Mesenchymal stem cell (in vitro differentiated cells and primary cell): ENCODE data around the gene CBY2.

ENCODE experiments used
- DNase-seq: peaks from one replicate; pipeline ENCODE4 v3.0.0-alpha.2; 2013
- H2AFZ ChIP-seq: one replicate; pipeline ENCODE4 v1.6.1; 2013; ENCODE audit warnings: low read depth, mild to moderate bottlenecking, control low read depth, inconsistent platforms, low read length, moderate library complexity
- H2AK5ac ChIP-seq: 2 replicates; pipeline ENCODE4 v1.6.1; 2013; ENCODE audit warnings: low read length, moderate library complexity, mild to moderate bottlenecking, inconsistent platforms; ENCODE audit not compliant: severe bottlenecking
- H2BK120ac ChIP-seq: one replicate; pipeline ENCODE4 v1.6.1; 2013; ENCODE audit warnings: low read depth, mild to moderate bottlenecking, inconsistent platforms, low read length, moderate library complexity
- H2BK12ac ChIP-seq, 2 experiments: one replicate each; pipeline ENCODE4 v1.6.1; 2013; ENCODE audit warnings: inconsistent platforms in 2 of 2, low read length in 2 of 2, mild to moderate bottlenecking in 2 of 2, moderate library complexity in 2 of 2, control low read depth in 1 of 2
- H2BK15ac ChIP-seq: one replicate; pipeline ENCODE4 v1.6.1; 2013; ENCODE audit warnings: mild to moderate bottlenecking, low read depth, inconsistent platforms; ENCODE audit not compliant: poor library complexity, severe bottlenecking
- H2BK5ac ChIP-seq: 2 replicates; pipeline ENCODE4 v1.6.1; 2013; ENCODE audit warnings: low read depth, mild to moderate bottlenecking, low read length, control low read depth, inconsistent platforms; ENCODE audit not compliant: poor library complexity, severe bottlenecking
- H3K14ac ChIP-seq, 2 experiments: one replicate each; pipeline ENCODE4 v1.6.1; 2013; ENCODE audit warnings: inconsistent platforms in 2 of 2, low read length in 2 of 2, control low read depth in 1 of 2, mild to moderate bottlenecking in 1 of 2, moderate library complexity in 1 of 2
- H3K18ac ChIP-seq, 2 experiments: one replicate each; pipeline ENCODE4 v1.6.1; 2013; ENCODE audit warnings: inconsistent platforms in 2 of 2, low read length in 2 of 2, control low read depth in 1 of 2, low read depth in 1 of 2, mild to moderate bottlenecking in 1 of 2
- H3K23ac ChIP-seq, 2 experiments: one replicate each; pipeline ENCODE4 v1.6.1; 2013; ENCODE audit warnings: inconsistent platforms in 2 of 2, low read length in 2 of 2, mild to moderate bottlenecking in 2 of 2, moderate library complexity in 2 of 2, control low read depth in 1 of 2
- H3K27ac ChIP-seq: 2 replicates; pipeline ENCODE4 v1.5.1; 2013; ENCODE audit warnings: mild to moderate bottlenecking, moderate library complexity, low read length, control low read depth, inconsistent platforms; ENCODE audit not compliant: poor library complexity, severe bottlenecking
- H3K27me3 ChIP-seq, 2 experiments: 2 replicates each; pipeline versions ENCODE4 v1.6.1 to v1.7.0; 2013; ENCODE audit warnings: low read length in 2 of 2, mild to moderate bottlenecking in 2 of 2, moderate library complexity in 2 of 2, control low read depth in 1 of 2, inconsistent platforms in 1 of 2; ENCODE audit not compliant: control insufficient read depth in 1 of 2, insufficient read depth in 1 of 2
- H3K36me3 ChIP-seq, 2 experiments: 2 replicates each; pipeline versions ENCODE4 v1.6.1 to v1.7.0; 2013; ENCODE audit warnings: low read length in 2 of 2, control low read depth in 1 of 2, inconsistent platforms in 1 of 2, low read depth in 1 of 2, mild to moderate bottlenecking in 1 of 2; ENCODE audit not compliant: insufficient read depth in 2 of 2, control insufficient read depth in 1 of 2
- H3K4ac ChIP-seq, 2 experiments: one replicate each; pipeline ENCODE4 v1.6.1; 2013; ENCODE audit warnings: inconsistent platforms in 2 of 2, low read length in 2 of 2, mild to moderate bottlenecking in 2 of 2, moderate library complexity in 2 of 2, control low read depth in 1 of 2, low read depth in 1 of 2
- H3K4me1 ChIP-seq: 2 replicates; pipeline ENCODE4 v1.6.1; 2013; ENCODE audit warnings: low read depth, low read length, control low read depth; ENCODE audit not compliant: control insufficient read depth, insufficient read depth
- H3K4me2 ChIP-seq: 2 replicates; pipeline ENCODE4 v1.6.1; 2013; ENCODE audit warnings: low read length, mild to moderate bottlenecking, inconsistent platforms; ENCODE audit not compliant: poor library complexity, severe bottlenecking
- H3K4me3 ChIP-seq, 2 experiments: 2 replicates each; pipeline versions ENCODE4 v1.5.1 to v1.7.0; 2013; ENCODE audit warnings: low read length in 2 of 2, mild to moderate bottlenecking in 2 of 2, control low read depth in 1 of 2, low read depth in 1 of 2; ENCODE audit not compliant: insufficient read depth in 1 of 2
- H3K79me1 ChIP-seq: replicated peaks from 2 replicates; pipeline ENCODE4 v1.6.1; 2013; ENCODE audit warnings: mild to moderate bottlenecking, control low read depth, low read length, inconsistent platforms; ENCODE audit not compliant: poor library complexity, severe bottlenecking
- H3K9ac ChIP-seq: 2 replicates; pipeline ENCODE4 v1.7.0; 2013; ENCODE audit warnings: mild to moderate bottlenecking, low read length, moderate library complexity
- H3K9me3 ChIP-seq: 2 replicates; pipeline ENCODE4 v1.7.0; 2013; ENCODE audit warnings: mild to moderate bottlenecking, low read length; ENCODE audit not compliant: control insufficient read depth
- H4K8ac ChIP-seq: one replicate; pipeline ENCODE4 v1.6.1; 2013; ENCODE audit warnings: inconsistent platforms, mild to moderate bottlenecking, low read length, moderate library complexity
- H4K91ac ChIP-seq: one replicate; pipeline ENCODE4 v1.6.1; 2013; ENCODE audit warnings: mild to moderate bottlenecking, low read length, inconsistent platforms
- WGBS: methylation state at CpG from one replicate; pipeline ENCODE4 v1.1.7; 2013; ENCODE audit warnings: mixed read lengths; 5-methylcytosine and 5-hydroxymethylcytosine counted together

The CBY2 gene

GRCh38 chr13:45723798-45724197 is 21.7 kb downstream of the CBY2 start:
- Histone ChIP-seq H2BK120ac (no peak overlapping the region), H4K91ac (no peak overlapping the region), H3K14ac (no peak overlapping the region), H3K79me1 (no peaks in the 10 kb centered on the region), H2BK12ac (no peak overlapping the region), H3K4me3 (no peak overlapping the region), H3K23ac (no peak overlapping the region), H3K27ac (no peak overlapping the region), H3K18ac (no peak overlapping the region), H3K9ac (no peak overlapping the region), H3K9me3 (no peaks in the 10 kb centered on the region), H2BK5ac (no peak overlapping the region), H3K4me2 (no peak overlapping the region), H3K4me1 (no peaks in the 10 kb centered on the region), H2AK5ac (no peak overlapping the region), H3K27me3 (peaks cover 8 to 67% of the 10 kb centered on the region in 2 experiments), H4K8ac (no peak overlapping the region), H2AFZ (no peak overlapping the region), H3K36me3 (no peaks in the 10 kb centered on the region), H3K4ac (no peak overlapping the region), H2BK15ac (no peak overlapping the region)
- WGBS = no CpG with 5 or more reads among the region's 2 CpGs
- DNase-seq = no peak

GRCh38 chr13:45728759-45729158 is 26.6 kb downstream of the CBY2 start:
- no peak for DNase-seq
- no peaks in the 10 kb centered on the region for H3K4me1 ChIP-seq
- H2AFZ ChIP-seq = no peak overlapping the region
- no peak overlapping the region for H3K27ac ChIP-seq
- no peak overlapping the region for H4K91ac ChIP-seq
- H3K36me3 ChIP-seq = no peaks in the 10 kb centered on the region
- no peak overlapping the region for H2BK12ac ChIP-seq
- no peak overlapping the region for H3K23ac ChIP-seq
- H3K27me3 ChIP-seq = peaks cover 26 to 80% of the 10 kb centered on the region in 2 experiments
- no peak overlapping the region for H3K9ac ChIP-seq
- no peaks in the 10 kb centered on the region for H3K9me3 ChIP-seq
- no peak overlapping the region for H2BK120ac ChIP-seq
- H4K8ac ChIP-seq = no peak overlapping the region
- no peak overlapping the region for H3K4ac ChIP-seq
- no peak overlapping the region for H2AK5ac ChIP-seq
- WGBS = 62% methylated on average over 6 of the region's 6 CpGs
- H3K4me3 ChIP-seq = no peak overlapping the region
- no peak overlapping the region for H3K4me2 ChIP-seq
- no peak overlapping the region for H3K14ac ChIP-seq
- no peak overlapping the region for H2BK15ac ChIP-seq
- H2BK5ac ChIP-seq = no peak overlapping the region
- no peaks in the 10 kb centered on the region for H3K79me1 ChIP-seq
- H3K18ac ChIP-seq = no peak overlapping the region

GRCh38 chr13:45731455-45731854 is 29.3 kb downstream of the CBY2 start:
- Histone ChIP-seq H3K4me2 (no peak overlapping the region), H3K9me3 (no peaks in the 10 kb centered on the region), H3K18ac (no peak overlapping the region), H4K91ac (no peak overlapping the region), H3K4me1 (no peaks in the 10 kb centered on the region), H2BK120ac (no peak overlapping the region), H2BK15ac (no peak overlapping the region), H2BK5ac (no peak overlapping the region), H3K27ac (no peak overlapping the region), H3K4me3 (no peak overlapping the region), H4K8ac (no peak overlapping the region), H3K9ac (no peak overlapping the region), H3K27me3 (peaks cover 31 to 72% of the 10 kb centered on the region in 2 experiments), H2BK12ac (no peak overlapping the region), H2AK5ac (no peak overlapping the region), H3K79me1 (no peaks in the 10 kb centered on the region), H3K36me3 (no peaks in the 10 kb centered on the region), H3K14ac (no peak overlapping the region), H3K4ac (no peak overlapping the region), H3K23ac (no peak overlapping the region), H2AFZ (no peak overlapping the region)
- 96% methylated on average over 2 of the region's 3 CpGs for WGBS
- DNase-seq = no peak

GRCh38 chr13:45732916-45733315 is 30.8 kb downstream of the CBY2 start:
- H3K27me3 ChIP-seq = peaks cover 31 to 58% of the 10 kb centered on the region in 2 experiments
- no peak overlapping the region for H2AFZ ChIP-seq
- H4K8ac ChIP-seq = no peak overlapping the region
- no peak overlapping the region for H2BK5ac ChIP-seq
- no peak overlapping the region for H2BK120ac ChIP-seq
- no peak overlapping the region for H3K27ac ChIP-seq
- H3K4me2 ChIP-seq = no peak overlapping the region
- no peak overlapping the region for H3K4ac ChIP-seq
- H2BK15ac ChIP-seq = no peak overlapping the region
- DNase-seq = no peak
- H3K14ac ChIP-seq = no peak overlapping the region
- H3K18ac ChIP-seq = no peak overlapping the region
- no peak overlapping the region for H2BK12ac ChIP-seq
- no peak overlapping the region for H2AK5ac ChIP-seq
- H4K91ac ChIP-seq = no peak overlapping the region
- H3K4me3 ChIP-seq = no peak overlapping the region
- no peaks in the 10 kb centered on the region for H3K9me3 ChIP-seq
- no peak overlapping the region for H3K9ac ChIP-seq
- H3K23ac ChIP-seq = no peak overlapping the region
- 70% methylated on average over 5 of the region's 5 CpGs for WGBS
- no peaks in the 10 kb centered on the region for H3K79me1 ChIP-seq
- H3K4me1 ChIP-seq = no peaks in the 10 kb centered on the region
- H3K36me3 ChIP-seq = no peaks in the 10 kb centered on the region
